OCI-LY7 (cell line): ENCODE results near the gene KRCC1. TPM values are rescaled to one million over a fixed set of nuclear protein-coding genes. Genes with fewer than 3 reads are reported as not detected.

Experiments
- BruUV-seq: library from RNA; stranded (reverse); fragments of 400-500 nt; replicated peaks from 2 replicates; lab custom pipeline; 2021; lab: Mats Ljungman, UMichigan
- CTCF ChIA-PET: fragments of 300-600 bp; sonication (Branson Sonifier 250); formaldehyde crosslinking; loops from one replicate; lab custom pipeline; 2022; ENCODE audit warnings: antibody characterized with exemption; ENCODE audit not compliant: unreplicated experiment; lab: Charles Lee
- POLR2A ChIA-PET: fragments of 300-600 bp; sonication (Branson Sonifier 250); formaldehyde crosslinking; loops from one replicate; lab custom pipeline; 2022; ENCODE audit warnings: antibody characterized with exemption; lab: Charles Lee
- DNase-seq: peaks from one replicate; pipeline ENCODE4 v3.0.0-alpha.2; 2015; ENCODE audit warnings: low spot score
- H2AFZ ChIP-seq: fragments of 200-600 bp; sonication (generic), shearing (Covaris generic); 2 replicates; pipeline ENCODE4 v1.6.1; 2014; ENCODE audit warnings: mild to moderate bottlenecking, antibody characterized with exemption, low read length, moderate library complexity
- H3K27ac ChIP-seq: fragments of 200-600 bp; sonication (generic); 2 replicates; pipeline ENCODE4 v1.5.1; 2014; ENCODE audit warnings: mixed run types, low read depth, mild to moderate bottlenecking, moderate library complexity, low read length, inconsistent platforms; ENCODE audit not compliant: poor library complexity, severe bottlenecking
- H3K36me3 ChIP-seq: fragments of 200-600 bp; sonication (generic); 2 replicates; pipeline ENCODE4 v1.6.1; 2014; ENCODE audit warnings: mild to moderate bottlenecking, antibody characterized with exemption, low read length, moderate library complexity, mixed read lengths; ENCODE audit not compliant: insufficient read depth
- H3K4me1 ChIP-seq: fragments of 200-600 bp; sonication (generic); 2 replicates; pipeline ENCODE4 v1.5.1; 2014; ENCODE audit warnings: mild to moderate bottlenecking, low read length; ENCODE audit not compliant: insufficient read depth, poor library complexity, severe bottlenecking
- H3K4me2 ChIP-seq: fragments of 200-600 bp; sonication (generic); 2 replicates; pipeline ENCODE4 v1.6.1; 2014; ENCODE audit warnings: mild to moderate bottlenecking, low read length
- H3K4me3 ChIP-seq: fragments of 200-600 bp; sonication (generic); 2 replicates; pipeline ENCODE4 v1.5.1; 2014; ENCODE audit warnings: mild to moderate bottlenecking, low read depth, low read length; ENCODE audit not compliant: poor library complexity, severe bottlenecking
- H3K79me2 ChIP-seq: fragments of 200-600 bp; sonication (generic); 2 replicates; pipeline ENCODE4 v1.6.1; 2016; ENCODE audit warnings: low read depth, mild to moderate bottlenecking, low read length, moderate library complexity, mixed read lengths; ENCODE audit not compliant: insufficient read depth
- H3K9me2 ChIP-seq: fragments of 200-600 bp; sonication (generic); 2 replicates; pipeline ENCODE4 v1.6.1; 2016; ENCODE audit warnings: mild to moderate bottlenecking, low read length, mixed read lengths; ENCODE audit not compliant: insufficient read depth
- H3K9me3 ChIP-seq: fragments of 200-600 bp; sonication (generic); 2 replicates; pipeline ENCODE4 v1.6.1; 2014; ENCODE audit warnings: mild to moderate bottlenecking, mixed run types, low read length, mixed read lengths
- H4K20me1 ChIP-seq: fragments of 200-600 bp; sonication (generic); 2 replicates; pipeline ENCODE4 v1.6.1; 2014; ENCODE audit warnings: mild to moderate bottlenecking, antibody characterized with exemption, low read length, moderate library complexity, mixed read lengths; ENCODE audit not compliant: insufficient read depth
- CTCF ChIP-seq: fragments of 200-600 bp; sonication (generic); conservative IDR thresholded peaks from 2 replicates; pipeline ENCODE4 v1.5.1; 2014; ENCODE audit warnings: mild to moderate bottlenecking, antibody characterized with exemption, low read length, moderate library complexity, mixed read lengths
- EZH2phosphoT487 ChIP-seq: fragments of 200-600 bp; sonication (generic); IDR thresholded peaks from 2 replicates; pipeline ENCODE4 v1.6.1; 2018; ENCODE audit warnings: low read depth, borderline replicate concordance, mild to moderate bottlenecking, mixed run types, antibody characterized with exemption, low read length, moderate library complexity, mixed read lengths
- intact Hi-C: fragments of 100-400 bp; cut with micrococcal nuclease; formaldehyde crosslinking; loops from one replicate; pipeline ENCODE4 v1.10.0; 2022; ENCODE audit not compliant: unreplicated experiment
- total RNA-seq, 2 experiments: library from RNA; depleted of rRNA in 1 of 2; stranded (reverse); fragments of >200 nt in 1 of 2; shearing (Covaris generic) in 1 of 2; gene quantifications; 2 replicates each; pipeline ENCODE4 v1.2.3, GENCODE V29; 2014 to 2022

The KRCC1 gene
- total RNA-seq, 2 experiments from 2014 or later: 18.7 to 31.7 TPM

- Histone ChIP-seq H3K27ac (no peak overlapping the region), H3K4me1 (no peaks in the 10 kb centered on the region), H3K4me2 (no peak overlapping the region), H3K9me3 (no peaks in the 10 kb centered on the region), H3K4me3 (no peak overlapping the region), H3K9me2 (no peaks in the 10 kb centered on the region), H3K36me3 (no peaks in the 10 kb centered on the region), H3K79me2 (no peaks in the 10 kb centered on the region), H4K20me1 (no peaks in the 10 kb centered on the region), H2AFZ (no peak overlapping the region)
- no peak for DNase-seq
- CTCF ChIA-PET: no interaction called here
- BruUV-seq: no TSS peak
- POLR2A ChIA-PET: no interaction called here
- no peak for TF ChIP-seq CTCF
- TF ChIP-seq EZH2phosphoT487: no peak
- intact Hi-C loops: no loop called here
Measured at GRCh38 chr2:88082781-88083180, 27.2 kb upstream of the KRCC1 start.

- no peak overlapping the region for H3K4me3 ChIP-seq
- H3K9me2 ChIP-seq: no peaks in the 10 kb centered on the region
- H4K20me1 ChIP-seq: no peaks in the 10 kb centered on the region
- no peaks in the 10 kb centered on the region for H3K4me1 ChIP-seq
- no peaks in the 10 kb centered on the region for H3K36me3 ChIP-seq
- no peak for TF ChIP-seq CTCF
- no peak for TF ChIP-seq EZH2phosphoT487
- no peak overlapping the region for H2AFZ ChIP-seq
- ChIA-PET CTCF (no interaction called here), POLR2A (no interaction called here)
- H3K27ac ChIP-seq: no peak overlapping the region
- DNase-seq: no peak
- H3K9me3 ChIP-seq: no peaks in the 10 kb centered on the region
- no peak overlapping the region for H3K4me2 ChIP-seq
- BruUV-seq: no TSS peak
- no peaks in the 10 kb centered on the region for H3K79me2 ChIP-seq
- intact Hi-C loops: no loop called here
Measured at GRCh38 chr2:88081924-88082608, 26.5 kb upstream of the KRCC1 start.

- intact Hi-C loops: no loop called here
- H3K79me2 ChIP-seq: no peaks in the 10 kb centered on the region
- BruUV-seq: no TSS peak
- CTCF ChIA-PET: no interaction called here
- no peaks in the 10 kb centered on the region for H4K20me1 ChIP-seq
- POLR2A ChIA-PET: no interaction called here
- H2AFZ ChIP-seq: no peak overlapping the region
- no peak overlapping the region for H3K4me3 ChIP-seq
- DNase-seq: no peak
- no peaks in the 10 kb centered on the region for H3K9me2 ChIP-seq
- no peaks in the 10 kb centered on the region for H3K9me3 ChIP-seq
- no peak overlapping the region for H3K27ac ChIP-seq
- no peak overlapping the region for H3K4me2 ChIP-seq
- no peaks in the 10 kb centered on the region for H3K36me3 ChIP-seq
- no peak for TF ChIP-seq EZH2phosphoT487
- TF ChIP-seq CTCF: no peak
- H3K4me1 ChIP-seq: no peaks in the 10 kb centered on the region
Measured at GRCh38 chr2:88080545-88080944, 25.0 kb upstream of the KRCC1 start.
